ENCODE results near the gene TMEM181. TPM values are rescaled to one million over a fixed set of nuclear protein-coding genes. Genes with fewer than 3 reads are reported as not detected.

Gene TMEM181
- polyA plus RNA-seq, 1 of the 3 experiments (the other 2 are of a cell fraction), result 19.5 TPM

DNA sequence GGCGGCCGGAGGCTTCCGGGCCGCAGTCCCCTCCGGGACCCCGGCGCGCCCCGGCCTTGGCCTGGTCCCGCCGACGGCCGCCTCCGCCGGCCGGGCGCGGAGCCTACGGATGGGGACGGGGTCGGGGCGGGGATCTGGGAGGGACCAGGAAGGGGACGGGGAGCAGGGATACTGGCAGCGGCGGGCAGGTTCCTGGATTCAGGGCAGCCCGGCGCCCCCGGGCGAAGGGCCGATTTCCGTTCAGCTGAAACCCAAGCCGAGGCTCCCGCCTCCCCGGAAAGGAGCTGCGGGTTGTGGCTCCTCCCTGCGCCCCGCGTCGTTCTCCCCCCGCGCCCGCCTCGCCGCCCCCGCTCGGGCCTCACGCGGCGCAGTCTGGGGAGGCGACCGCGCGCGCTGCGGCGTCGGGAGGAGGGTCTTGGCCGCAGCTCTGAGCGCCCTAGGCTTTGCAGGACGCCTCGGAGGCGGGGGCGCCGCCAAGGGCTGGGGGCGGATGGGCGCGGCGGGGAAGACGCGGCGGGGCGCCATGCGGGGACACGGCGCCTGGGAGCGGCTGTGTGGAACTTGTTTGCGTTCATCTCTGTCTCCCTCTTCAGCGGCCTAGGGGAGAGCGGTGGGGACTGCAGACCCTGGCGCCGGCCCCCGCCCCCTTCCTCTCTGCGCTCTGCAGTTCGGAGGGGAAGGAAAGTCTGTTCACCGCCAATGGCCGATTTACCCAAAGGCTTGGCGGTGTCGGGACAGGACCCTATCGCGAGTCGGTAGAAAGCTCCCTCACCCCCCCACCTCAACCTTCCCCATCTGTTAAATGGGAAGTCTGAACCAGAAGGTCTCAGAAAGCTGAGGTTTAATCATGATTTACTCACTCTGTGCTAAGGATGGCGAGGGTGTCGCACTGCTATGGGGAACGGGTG, 22.7 kb upstream of the TMEM181 start:
- H4K20me1 ChIP-seq (ENCODE audit: insufficient read depth), result no peaks in the 10 kb centered on the region
- H3K27me3 ChIP-seq (ENCODE audit: insufficient read depth), result no peaks in the 10 kb centered on the region
- peak; percentile 93 for DNase-seq
- peak overlapping the region; percentile 59; the same call in 1 of the 2 replicates for H2AFZ ChIP-seq (ENCODE audit: low read depth)
- peaks cover 0 to 8% of the 10 kb centered on the region in 2 experiments; a peak in 1 of 4 replicates for H3K4me1 ChIP-seq (ENCODE audit: control insufficient read depth in 1 of 2, insufficient read depth in 2 of 2, low read depth in 1 of 2, low read length in 1 of 2)
- WGBS (ENCODE audit: low lambda C conversion rate), result 13% methylated on average over 13 of the region's 94 CpGs
- no peaks in the 10 kb centered on the region for H3K79me2 ChIP-seq (ENCODE audit: insufficient read depth)
- H3K9me2 ChIP-seq, result no peaks in the 10 kb centered on the region
- ChIA-PET CTCF (interaction anchor here (1.0 to 2.6 kb wide), 9 partner anchors 16 to 323 kb away, joined by 3 to 21 read pairs (median 4); no protein-coding TSS in a partner anchor), POLR2A (interaction anchor here (0.7 to 1.9 kb wide), 5 partner anchors 21 to 107 kb away, joined by 3 to 6 read pairs (median 5); partner anchors contain the start of genes DYNLT1 and TMEM181)
- H3K4me2 ChIP-seq, result peak overlapping the region; percentile 98
- no peaks in the 10 kb centered on the region for H3K9me3 ChIP-seq
- no peaks in the 10 kb centered on the region for H3K36me3 ChIP-seq (replicated peaks in 1 of 2; ENCODE audit: control insufficient read depth in 1 of 2, insufficient read depth in 2 of 2, low read length in 1 of 2)
- peak overlapping the region; percentile 64 to 84 for H3K4me3 ChIP-seq (ENCODE audit: low read depth in 2 of 2, low read length in 1 of 2)
- H3F3A ChIP-seq (replicated peaks; ENCODE audit: insufficient read depth), result no peaks in the 10 kb centered on the region
- H3K27ac ChIP-seq (ENCODE audit: low read depth in 2 of 2, low read length in 1 of 2), result peak overlapping the region in 1 of 2 experiments; percentile 87; a peak in 2 of 4 replicates
- peak overlapping the region; percentile 28; the same call in 1 of the 2 replicates for H3K9ac ChIP-seq
- TF ChIP-seq, protein P1, sequence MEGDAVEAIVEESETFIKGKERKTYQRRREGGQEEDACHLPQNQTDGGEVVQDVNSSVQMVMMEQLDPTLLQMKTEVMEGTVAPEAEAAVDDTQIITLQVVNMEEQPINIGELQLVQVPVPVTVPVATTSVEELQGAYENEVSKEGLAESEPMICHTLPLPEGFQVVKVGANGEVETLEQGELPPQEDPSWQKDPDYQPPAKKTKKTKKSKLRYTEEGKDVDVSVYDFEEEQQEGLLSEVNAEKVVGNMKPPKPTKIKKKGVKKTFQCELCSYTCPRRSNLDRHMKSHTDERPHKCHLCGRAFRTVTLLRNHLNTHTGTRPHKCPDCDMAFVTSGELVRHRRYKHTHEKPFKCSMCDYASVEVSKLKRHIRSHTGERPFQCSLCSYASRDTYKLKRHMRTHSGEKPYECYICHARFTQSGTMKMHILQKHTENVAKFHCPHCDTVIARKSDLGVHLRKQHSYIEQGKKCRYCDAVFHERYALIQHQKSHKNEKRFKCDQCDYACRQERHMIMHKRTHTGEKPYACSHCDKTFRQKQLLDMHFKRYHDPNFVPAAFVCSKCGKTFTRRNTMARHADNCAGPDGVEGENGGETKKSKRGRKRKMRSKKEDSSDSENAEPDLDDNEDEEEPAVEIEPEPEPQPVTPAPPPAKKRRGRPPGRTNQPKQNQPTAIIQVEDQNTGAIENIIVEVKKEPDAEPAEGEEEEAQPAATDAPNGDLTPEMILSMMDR (IDR thresholded peaks at IDR 0.05), result no peak
- TF ChIP-seq NRF1 (IDR thresholded peaks at IDR 0.05; ENCODE audit: low read depth, low read length) (0 out of 2 replicates have a peak, but pooled peaks have one; percentile 10), EZH2phosphoT487 (IDR thresholded peaks at IDR 0.05; ENCODE audit: borderline replicate concordance, low read depth) (no peak), RAD21 (IDR thresholded peaks at IDR 0.05; ENCODE audit: low read length) (peak; percentile 12; the same call in 1 of the 2 replicates), GATA2 (CRISPR knock-in tag; IDR thresholded peaks at IDR 0.05) (no peak), REST (IDR thresholded peaks at IDR 0.05; ENCODE audit: low read depth, low read length) (no peak), NFIC (IDR thresholded peaks at IDR 0.05; ENCODE audit: borderline replicate concordance) (no peak), TAF1 (IDR thresholded peaks at IDR 0.05; ENCODE audit: borderline replicate concordance, low read depth, low read length) (no peak), GABPA (IDR thresholded peaks at IDR 0.05; ENCODE audit: low read depth) (peak; percentile 45; the same call in 1 of the 2 replicates), TCF12 (IDR thresholded peaks at IDR 0.05) (no peak), FOSL2 (IDR thresholded peaks at IDR 0.05; ENCODE audit: borderline replicate concordance, low read depth) (no peak), SIN3A (IDR thresholded peaks at IDR 0.05; ENCODE audit: borderline replicate concordance, low read depth, low read length) (no peak)
- TF ChIP-seq, protein P2, sequence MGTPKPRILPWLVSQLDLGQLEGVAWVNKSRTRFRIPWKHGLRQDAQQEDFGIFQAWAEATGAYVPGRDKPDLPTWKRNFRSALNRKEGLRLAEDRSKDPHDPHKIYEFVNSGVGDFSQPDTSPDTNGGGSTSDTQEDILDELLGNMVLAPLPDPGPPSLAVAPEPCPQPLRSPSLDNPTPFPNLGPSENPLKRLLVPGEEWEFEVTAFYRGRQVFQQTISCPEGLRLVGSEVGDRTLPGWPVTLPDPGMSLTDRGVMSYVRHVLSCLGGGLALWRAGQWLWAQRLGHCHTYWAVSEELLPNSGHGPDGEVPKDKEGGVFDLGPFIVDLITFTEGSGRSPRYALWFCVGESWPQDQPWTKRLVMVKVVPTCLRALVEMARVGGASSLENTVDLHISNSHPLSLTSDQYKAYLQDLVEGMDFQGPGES (IDR thresholded peaks at IDR 0.05; ENCODE audit: low read depth, low read length), result no peak
